Pancreas (tissue), 10 donors: ENCODE results near the gene JAKMIP1. TPM values are rescaled to one million over a fixed set of nuclear protein-coding genes. Genes with fewer than 3 reads are reported as not detected.

Experiments
- ATAC-seq, 4 donors: fragments of 200-7000 bp; cut with Tn5 transposase; one replicate each; pipeline versions ENCODE4 v1.8.0 to v1.9.1; 2020; ENCODE audit warnings: mild to moderate bottlenecking in 4 of 4, moderate library complexity in 4 of 4
- DNase-seq, 6 donors: peaks; one replicate each; pipeline ENCODE4 v3.0.0-alpha.2; 2020
- FAIRE-seq: peaks from 2 replicates; lab custom pipeline; 2012; peaks lifted over from hg19 to GRCh38; lab: Jason Lieb, UNC
- H3K27ac ChIP-seq, 4 donors: fragments of 200-600 bp; sonication (generic); 1 replicate in 3 of 4; 2 replicates in 1 of 4; pipeline versions ENCODE4 v1.5.0 to v1.8.0; 2020
- H3K27me3 ChIP-seq, 4 donors: fragments of 200-600 bp; one replicate each; pipeline ENCODE4 v1.8.0; 2021
- H3K36me3 ChIP-seq, 3 donors: fragments of 200-600 bp; sonication (generic) in 1 of 3; one replicate each; pipeline versions ENCODE4 v1.5.0 to v1.8.0; 2020 to 2021
- H3K4me1 ChIP-seq, 3 donors: fragments of 200-600 bp; one replicate each; pipeline ENCODE4 v1.8.0; 2021
- H3K4me3 ChIP-seq, 4 donors: fragments of 200-600 bp; sonication (generic) in 2 of 4; one replicate each; pipeline versions ENCODE4 v1.5.0 to v1.8.0; 2020 to 2021
- H3K9me3 ChIP-seq, 4 donors: fragments of 200-600 bp; one replicate each; pipeline ENCODE4 v1.8.0; 2021
- WGBS, 2 donors: extraction: QIAGEN DNeasy Blood & Tissue Kit; methylation state at CpG; one replicate each; pipeline ENCODE4 v1.1.7; 2013; 5-methylcytosine and 5-hydroxymethylcytosine counted together
- intact Hi-C, 3 donors: fragments of 100-400 bp; cut with DNase I; formaldehyde crosslinking; loops; one replicate each; pipeline versions ENCODE4 v1.11.1 to v1.14.2; 2022
- polyA plus RNA-seq, 2 donors: library from polyadenylated mRNA; stranded (reverse); fragments of 200-250 nt; gene quantifications; one replicate each; pipeline ENCODE4 v1.2.3, GENCODE V29; 2013
- total RNA-seq, 6 donors: library from RNA; stranded (reverse); fragmentation: NEBNext Ultra II Directional in 4 of 6; extraction: Animal tissue kit (Norgen Biotek cat#: 25700) in 4 of 6; gene quantifications; one replicate each; pipeline versions ENCODE4 v1.2.1 to v1.2.4, GENCODE V29; 2021 to 2023
- TF ChIP-seq, protein P1 (sequence below), 4 donors: fragments of 200-600 bp; sonication (generic) in 3 of 4; IDR thresholded peaks; one replicate each; pipeline versions ENCODE4 v1.5.0 to v1.8.0; 2021; ENCODE audit warnings: antibody characterized with exemption in 4 of 4
- donor health status: healthy with polysubstance abuse.
- donor health status: DM: no; HTN: no; CAD: no; lungs with moderate emphysema.
- donor health status: DM: no; HTN: no; CAD: no.
- donor health status: control.
- donor health status: control.
- donor health status: Bipolar disorder and iron deficiency.
- donor health status: DM: yes; HTN: yes; CAD: no.
- donor health status: DM: no; HTN: no; CAD: no.
- donor health status: DM: no; HTN: no; CAD: no.
- donor health status: DM: yes; HTN: yes; CAD: no.

Gene JAKMIP1
- total and polyA plus RNA-seq, 8 donors: 0.16 to 4.3 (median 0.59) TPM

DNA sequence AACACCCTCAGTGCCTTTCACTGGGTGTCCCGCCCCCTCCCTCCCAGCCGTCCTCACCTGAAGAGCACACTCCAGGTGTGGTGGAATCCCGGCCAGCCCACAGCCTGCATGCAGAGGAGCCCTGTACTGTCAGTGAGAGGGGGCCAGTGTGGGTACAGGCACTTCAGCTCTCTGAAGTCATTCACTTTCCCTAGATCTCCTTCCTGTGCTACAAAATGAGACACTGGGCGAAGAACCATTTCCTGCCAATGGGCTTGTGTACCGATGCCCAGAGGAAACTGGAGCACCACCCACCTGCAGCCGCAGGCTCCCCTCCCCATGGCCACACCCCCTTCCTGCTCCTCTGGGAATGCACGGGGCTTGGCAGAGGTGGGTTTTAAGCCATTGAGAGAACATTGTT lies 108.2 kb downstream of the JAKMIP1 start:
- intact Hi-C loops: no loop called here
- H3K4me3 ChIP-seq: no peak overlapping the region
- WGBS, 2 donors: 16 to 29% methylated on average over 7 of the region's 7 CpGs
- FAIRE-seq (no peak), DNase-seq (no peak), ATAC-seq (no peak)
- no peak overlapping the region for H3K27ac ChIP-seq
- H3K36me3 ChIP-seq: no peaks in the 10 kb centered on the region
- H3K27me3 ChIP-seq: no peaks in the 10 kb centered on the region
- H3K4me1 ChIP-seq: no peaks in the 10 kb centered on the region
- no peaks in the 10 kb centered on the region for H3K9me3 ChIP-seq
- TF ChIP-seq, protein P1, sequence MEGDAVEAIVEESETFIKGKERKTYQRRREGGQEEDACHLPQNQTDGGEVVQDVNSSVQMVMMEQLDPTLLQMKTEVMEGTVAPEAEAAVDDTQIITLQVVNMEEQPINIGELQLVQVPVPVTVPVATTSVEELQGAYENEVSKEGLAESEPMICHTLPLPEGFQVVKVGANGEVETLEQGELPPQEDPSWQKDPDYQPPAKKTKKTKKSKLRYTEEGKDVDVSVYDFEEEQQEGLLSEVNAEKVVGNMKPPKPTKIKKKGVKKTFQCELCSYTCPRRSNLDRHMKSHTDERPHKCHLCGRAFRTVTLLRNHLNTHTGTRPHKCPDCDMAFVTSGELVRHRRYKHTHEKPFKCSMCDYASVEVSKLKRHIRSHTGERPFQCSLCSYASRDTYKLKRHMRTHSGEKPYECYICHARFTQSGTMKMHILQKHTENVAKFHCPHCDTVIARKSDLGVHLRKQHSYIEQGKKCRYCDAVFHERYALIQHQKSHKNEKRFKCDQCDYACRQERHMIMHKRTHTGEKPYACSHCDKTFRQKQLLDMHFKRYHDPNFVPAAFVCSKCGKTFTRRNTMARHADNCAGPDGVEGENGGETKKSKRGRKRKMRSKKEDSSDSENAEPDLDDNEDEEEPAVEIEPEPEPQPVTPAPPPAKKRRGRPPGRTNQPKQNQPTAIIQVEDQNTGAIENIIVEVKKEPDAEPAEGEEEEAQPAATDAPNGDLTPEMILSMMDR (IDR thresholded peaks at IDR 0.05): no peak

DNA sequence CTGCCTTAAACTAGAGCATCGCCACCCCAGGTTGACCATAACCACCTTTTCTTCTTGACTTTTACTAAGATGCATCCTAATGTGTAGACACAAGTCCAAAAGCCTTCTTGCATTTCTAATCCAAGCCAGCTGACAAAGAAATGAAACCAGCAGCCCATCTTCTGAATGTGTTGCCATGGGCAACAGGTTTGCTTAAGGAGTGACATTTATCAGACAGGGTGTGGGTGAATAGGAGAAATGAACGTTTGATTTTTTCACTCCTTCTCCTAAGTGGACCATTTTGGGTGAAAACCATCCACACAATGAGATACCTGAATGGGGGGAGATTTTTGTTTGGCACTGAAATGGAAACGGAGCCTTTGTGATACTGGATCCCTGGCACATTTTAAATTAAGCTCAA lies 109.4 kb downstream of the JAKMIP1 start:
- H3K9me3 ChIP-seq: no peaks in the 10 kb centered on the region
- no peak overlapping the region for H3K27ac ChIP-seq
- no peaks in the 10 kb centered on the region for H3K27me3 ChIP-seq
- intact Hi-C loops: no loop called here
- 41 to 47% methylated on average over 3 of the region's 3 CpGs for WGBS, 2 donors
- no peak overlapping the region for H3K4me3 ChIP-seq
- H3K36me3 ChIP-seq: no peaks in the 10 kb centered on the region
- TF ChIP-seq, protein P1 (IDR thresholded peaks at IDR 0.05): no peak
- no peak for DNase-seq
- H3K4me1 ChIP-seq: no peaks in the 10 kb centered on the region
- FAIRE-seq: no peak
- ATAC-seq: no peak

DNA sequence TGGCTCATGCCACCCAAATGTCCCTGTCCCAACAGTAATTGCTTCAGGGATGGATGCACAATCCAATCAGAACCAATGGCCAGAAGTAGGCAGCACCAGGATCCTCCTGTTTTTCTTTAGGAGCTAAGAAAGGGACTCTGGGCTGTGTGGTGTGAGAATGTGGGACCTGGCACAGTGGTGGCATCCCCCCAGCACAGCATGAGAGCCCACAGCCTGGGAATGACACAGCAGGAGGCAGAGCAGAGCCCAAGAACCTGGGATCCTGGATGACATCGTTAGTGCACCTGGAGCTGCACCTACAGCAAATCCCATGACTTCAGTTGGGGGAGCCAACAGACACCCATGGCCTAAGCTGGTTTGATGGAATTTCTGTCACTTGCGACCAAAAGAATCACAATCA lies 111.4 kb downstream of the JAKMIP1 start:
- Histone ChIP-seq H3K4me1 (no peaks in the 10 kb centered on the region), H3K9me3 (no peaks in the 10 kb centered on the region), H3K36me3 (no peaks in the 10 kb centered on the region), H3K27me3 (no peaks in the 10 kb centered on the region), H3K27ac (no peak overlapping the region), H3K4me3 (no peak overlapping the region)
- TF ChIP-seq, protein P1 (IDR thresholded peaks at IDR 0.05): no peak
- FAIRE-seq: no peak
- intact Hi-C loops: loop anchor here in 1 of 3 donors (10.0 kb wide), 1 partner anchor 84 kb away; no protein-coding TSS in a partner anchor
- no peak for ATAC-seq
- 47 to 62% methylated on average over 2 of the region's 2 CpGs for WGBS, 2 donors
- DNase-seq: no peak

DNA sequence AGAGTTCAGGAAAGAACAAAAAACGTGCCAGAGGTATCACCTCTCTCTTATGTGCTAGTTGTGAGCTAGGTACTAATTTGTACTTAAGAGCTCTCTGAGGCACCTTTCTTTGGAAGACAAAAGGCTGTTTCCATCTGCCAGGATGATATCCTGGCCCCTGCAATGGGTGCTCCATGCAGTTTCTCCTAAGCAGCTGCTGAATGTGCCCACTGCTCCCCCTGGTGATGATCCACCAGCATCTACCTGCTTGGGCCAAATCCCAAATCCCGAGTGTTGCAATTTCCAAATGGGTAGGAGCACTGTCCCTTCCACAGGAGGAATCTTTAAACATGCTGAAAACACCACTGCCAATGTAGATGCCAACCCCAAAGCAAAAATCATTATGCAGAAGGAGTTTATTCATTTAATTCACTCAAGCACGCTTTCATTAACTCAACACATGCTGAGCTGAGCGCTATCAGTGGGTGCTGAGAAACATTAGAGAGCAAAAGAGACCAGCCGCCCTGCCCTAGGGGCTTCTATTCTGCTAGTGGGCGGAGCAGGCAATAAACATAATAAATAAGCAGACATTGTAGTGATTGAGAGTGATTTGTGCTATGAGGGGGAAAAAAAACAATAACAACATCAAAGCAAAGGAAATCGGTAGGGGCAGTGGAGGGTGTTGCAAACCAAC lies 112.5 kb downstream of the JAKMIP1 start:
- Histone ChIP-seq H3K36me3 (no peaks in the 10 kb centered on the region), H3K27me3 (no peaks in the 10 kb centered on the region), H3K4me3 (no peak overlapping the region), H3K9me3 (no peaks in the 10 kb centered on the region), H3K4me1 (no peaks in the 10 kb centered on the region), H3K27ac (no peak overlapping the region)
- DNase-seq: peak in 2 of 6 donors; percentile 22
- FAIRE-seq: no peak
- TF ChIP-seq, protein P1 (IDR thresholded peaks at IDR 0.05): peak in 3 of 4 donors; percentile 12 to 14 (median 13)
- ATAC-seq: peak in 3 of 4 donors; percentile 63 to 74 (median 71)
- intact Hi-C loops: loop anchor here in 1 of 3 donors (10.0 kb wide), 1 partner anchor 83 kb away; no protein-coding TSS in a partner anchor
- WGBS, 2 donors: 35 to 39% methylated on average over 7 of the region's 7 CpGs

DNA sequence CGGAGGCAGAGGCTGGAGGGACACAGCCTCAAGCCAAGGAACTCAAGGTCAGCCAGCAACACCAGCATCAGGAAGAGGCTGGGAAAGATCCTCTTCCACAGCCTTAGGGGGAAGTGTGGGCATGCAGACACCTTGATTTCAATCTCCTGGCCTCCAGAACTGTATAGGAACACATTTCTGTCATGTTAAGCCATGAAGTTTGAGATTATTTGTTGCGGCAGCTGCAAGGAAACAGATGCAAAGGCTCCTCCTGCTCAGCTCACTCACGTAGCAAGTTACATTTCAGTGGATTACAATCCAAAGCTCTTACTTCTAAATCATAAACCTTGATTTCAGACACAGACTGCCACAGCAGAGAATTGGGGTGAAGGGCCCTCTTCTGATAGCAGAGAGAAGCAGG lies 113.5 kb downstream of the JAKMIP1 start:
- H3K4me1 ChIP-seq: no peaks in the 10 kb centered on the region
- H3K27me3 ChIP-seq: no peaks in the 10 kb centered on the region
- no peak overlapping the region for H3K27ac ChIP-seq
- TF ChIP-seq, protein P1 (IDR thresholded peaks at IDR 0.05): no peak
- ATAC-seq (no peak), DNase-seq (no peak), FAIRE-seq (no peak)
- no peaks in the 10 kb centered on the region for H3K9me3 ChIP-seq
- intact Hi-C loops: loop anchor here in 1 of 3 donors (10.0 kb wide), 1 partner anchor 82 kb away; no protein-coding TSS in a partner anchor
- no peaks in the 10 kb centered on the region for H3K36me3 ChIP-seq
- H3K4me3 ChIP-seq: no peak overlapping the region
- 69 to 73% methylated on average over 3 of the region's 3 CpGs for WGBS, 2 donors
